ENCODE data around the gene DTWD2.

GRCh38 chr5:118956727-118957126, 31.6 kb downstream of the DTWD2 start:
- TF ChIP-seq, protein P1, sequence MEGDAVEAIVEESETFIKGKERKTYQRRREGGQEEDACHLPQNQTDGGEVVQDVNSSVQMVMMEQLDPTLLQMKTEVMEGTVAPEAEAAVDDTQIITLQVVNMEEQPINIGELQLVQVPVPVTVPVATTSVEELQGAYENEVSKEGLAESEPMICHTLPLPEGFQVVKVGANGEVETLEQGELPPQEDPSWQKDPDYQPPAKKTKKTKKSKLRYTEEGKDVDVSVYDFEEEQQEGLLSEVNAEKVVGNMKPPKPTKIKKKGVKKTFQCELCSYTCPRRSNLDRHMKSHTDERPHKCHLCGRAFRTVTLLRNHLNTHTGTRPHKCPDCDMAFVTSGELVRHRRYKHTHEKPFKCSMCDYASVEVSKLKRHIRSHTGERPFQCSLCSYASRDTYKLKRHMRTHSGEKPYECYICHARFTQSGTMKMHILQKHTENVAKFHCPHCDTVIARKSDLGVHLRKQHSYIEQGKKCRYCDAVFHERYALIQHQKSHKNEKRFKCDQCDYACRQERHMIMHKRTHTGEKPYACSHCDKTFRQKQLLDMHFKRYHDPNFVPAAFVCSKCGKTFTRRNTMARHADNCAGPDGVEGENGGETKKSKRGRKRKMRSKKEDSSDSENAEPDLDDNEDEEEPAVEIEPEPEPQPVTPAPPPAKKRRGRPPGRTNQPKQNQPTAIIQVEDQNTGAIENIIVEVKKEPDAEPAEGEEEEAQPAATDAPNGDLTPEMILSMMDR (IDR thresholded peaks at IDR 0.05; ENCODE audit: low read depth, low read length): peak; percentile 8
- no peak for TF ChIP-seq POLR2A (IDR thresholded peaks at IDR 0.05; ENCODE audit: extremely low read depth, insufficient read length)
- TF ChIP-seq MAX (IDR thresholded peaks at IDR 0.05; ENCODE audit: low read depth, low read length): no peak
